Right lobe of liver (tissue), 6 donors: ENCODE measurements around the gene PCLO. TPM values are rescaled to one million over a fixed set of nuclear protein-coding genes. Genes with fewer than 3 reads are reported as not detected.

ENCODE experiments used
- ATAC-seq, 4 donors: fragments of 200-7000 bp; cut with Tn5 transposase; one replicate each; pipeline ENCODE4 v1.9.1; 2020; ENCODE audit warnings: mild to moderate bottlenecking in 4 of 4, moderate library complexity in 4 of 4
- DNase-seq, 3 donors: peaks; one replicate each; pipeline ENCODE4 v3.0.0-alpha.2; 2020
- H3K27ac ChIP-seq, 3 donors: fragments of 200-600 bp; one replicate each; pipeline ENCODE4 v1.8.0; 2022
- H3K27me3 ChIP-seq, 2 donors: fragments of 200-600 bp; one replicate each; pipeline ENCODE4 v1.8.0; 2022
- H3K36me3 ChIP-seq, 4 donors: fragments of 200-600 bp; sonication (generic) in 1 of 4; one replicate each; pipeline versions ENCODE4 v1.5.1 to v1.8.0; 2017 to 2022; ENCODE audit warnings: control low read depth in 1 of 4
- H3K4me1 ChIP-seq, 4 donors: fragments of 200-600 bp; sonication (generic) in 1 of 4; one replicate each; pipeline versions ENCODE4 v1.5.1 to v1.8.0; 2017 to 2022; ENCODE audit warnings: control low read depth in 1 of 4
- H3K4me3 ChIP-seq, 3 donors: fragments of 200-600 bp; one replicate each; pipeline ENCODE4 v1.8.0; 2022
- H3K9me3 ChIP-seq, 4 donors: fragments of 200-600 bp; sonication (generic) in 1 of 4; one replicate each; pipeline versions ENCODE4 v1.5.1 to v1.8.0; 2017 to 2022; ENCODE audit warnings: control low read depth in 1 of 4
- POLR2A ChIP-seq: fragments of 450-650 bp; IDR thresholded peaks from one replicate; pipeline ENCODE4 v1.6.1; 2017; ENCODE audit warnings: antibody characterized with exemption, mild to moderate bottlenecking
- intact Hi-C, 2 donors: fragments of 100-400 bp; cut with DNase I; formaldehyde crosslinking; loops; one replicate each; pipeline versions ENCODE4 v1.11.2 to v1.14.1; 2022
- small RNA-seq, 2 experiments: library from RNA; depleted of rRNA; stranded (forward); fragments of <200 nt; gene quantifications; one replicate each; pipeline ENCODE3, GENCODE V24; 2016
- total RNA-seq, 6 experiments: library from RNA; depleted of rRNA in 2 of 6; stranded (reverse); fragments of >200 nt in 2 of 6; fragmentation: NEBNext Ultra II Directional in 3 of 6; extraction: Animal tissue kit (Norgen Biotek cat#: 25700) in 3 of 6; gene quantifications; one replicate each; pipeline versions ENCODE4 v1.1.0 to v1.2.4, GENCODE V29; 2016 to 2023
- TF ChIP-seq, protein P1 (sequence below), 4 donors: fragments of 200-600 bp in 3 of 4; fragments of 450-650 bp in 1 of 4; IDR thresholded peaks; one replicate each; pipeline versions ENCODE4 v1.5.1 to v1.8.0; 2016 to 2022; ENCODE audit warnings: antibody characterized with exemption in 4 of 4, mild to moderate bottlenecking in 2 of 4
- donor health status: DM: no; HTN: yes; CAD: no.
- donor health status: DM: no; HTN: no; CAD: no.
- donor health status: DM: no; HTN: no; CAD: no.
- donor health status: DM: no; HTN: yes; CAD: no.
- donor health status: DM: no; HTN: yes; CAD: no.

PCLO gene
- total RNA-seq, 6 experiments from 2014 or later, result 0.22 to 1.1 (median 0.33) TPM

- intact Hi-C loops, result no loop called here
- ATAC-seq (no peak), DNase-seq (no peak)
- Histone ChIP-seq H3K4me1 (no peaks in the 10 kb centered on the region), H3K9me3 (no peaks in the 10 kb centered on the region), H3K4me3 (no peak overlapping the region), H3K36me3 (no peaks in the 10 kb centered on the region), H3K27me3 (no peaks in the 10 kb centered on the region), H3K27ac (no peak overlapping the region)
- TF ChIP-seq POLR2A, result no peak
- TF ChIP-seq, protein P1, sequence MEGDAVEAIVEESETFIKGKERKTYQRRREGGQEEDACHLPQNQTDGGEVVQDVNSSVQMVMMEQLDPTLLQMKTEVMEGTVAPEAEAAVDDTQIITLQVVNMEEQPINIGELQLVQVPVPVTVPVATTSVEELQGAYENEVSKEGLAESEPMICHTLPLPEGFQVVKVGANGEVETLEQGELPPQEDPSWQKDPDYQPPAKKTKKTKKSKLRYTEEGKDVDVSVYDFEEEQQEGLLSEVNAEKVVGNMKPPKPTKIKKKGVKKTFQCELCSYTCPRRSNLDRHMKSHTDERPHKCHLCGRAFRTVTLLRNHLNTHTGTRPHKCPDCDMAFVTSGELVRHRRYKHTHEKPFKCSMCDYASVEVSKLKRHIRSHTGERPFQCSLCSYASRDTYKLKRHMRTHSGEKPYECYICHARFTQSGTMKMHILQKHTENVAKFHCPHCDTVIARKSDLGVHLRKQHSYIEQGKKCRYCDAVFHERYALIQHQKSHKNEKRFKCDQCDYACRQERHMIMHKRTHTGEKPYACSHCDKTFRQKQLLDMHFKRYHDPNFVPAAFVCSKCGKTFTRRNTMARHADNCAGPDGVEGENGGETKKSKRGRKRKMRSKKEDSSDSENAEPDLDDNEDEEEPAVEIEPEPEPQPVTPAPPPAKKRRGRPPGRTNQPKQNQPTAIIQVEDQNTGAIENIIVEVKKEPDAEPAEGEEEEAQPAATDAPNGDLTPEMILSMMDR (IDR thresholded peaks at IDR 0.05), result no peak
Measured at GRCh38 chr7:82704121-82704520, 458.6 kb downstream of the PCLO start.

Small RNA genes within 50 kb of the gene (small RNA-seq; reads per million reads assigned to genes)
- gene RNA5SP235, result 0.19 to 0.26 reads per million in 2 experiments
